Measurements from ENCODE around the gene MAGOH.
"Not testable (repeated sequence)": the region's sequence is repeated elsewhere in the genome, so short reads cannot be mapped to it uniquely, and the experiment has no call there.

MAGOH gene

DNA sequence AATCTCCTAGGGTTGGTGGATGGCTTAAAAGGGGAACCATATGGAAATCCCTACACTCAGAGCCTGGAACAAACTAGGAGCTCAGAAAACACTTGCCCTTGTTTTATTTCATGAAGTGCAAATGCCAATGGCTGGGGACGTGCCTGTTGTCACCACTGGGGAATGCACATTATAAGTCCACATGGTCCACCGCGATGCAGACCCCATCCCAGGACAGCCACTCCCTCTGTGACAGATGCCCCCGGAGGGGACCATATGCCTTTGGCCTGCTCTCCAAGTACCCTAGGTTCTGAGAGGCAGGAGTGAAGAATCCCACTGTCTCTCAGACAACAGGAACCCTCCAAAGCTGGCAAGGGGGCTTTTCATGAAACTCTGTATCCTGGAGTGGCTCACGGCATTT, 47.2 kb upstream of the MAGOH start:
- ATAC-seq (ENCODE audit: insufficient read depth, low read depth) (no peak), DNase-seq (no peak)
- TF ChIP-seq CTCF (IDR thresholded peaks at IDR 0.05; ENCODE audit: borderline replicate concordance, extremely low read depth, low read length, poor library complexity, severe bottlenecking) (no peak), EZH2 (IDR thresholded peaks at IDR 0.05; ENCODE audit: borderline replicate concordance, low read depth, low read length, severe bottlenecking) (no peak)
- H3K4me3 ChIP-seq (ENCODE audit: low read depth in 1 of 2, low read length in 2 of 2) = no peak overlapping the region
- H3K9ac ChIP-seq (ENCODE audit: low read depth, low read length) = no peak overlapping the region
- peaks cover 10% of the 10 kb centered on the region for H3K79me2 ChIP-seq (ENCODE audit: insufficient read depth, low read length)
- no peaks in the 10 kb centered on the region for H3K4me1 ChIP-seq (ENCODE audit: insufficient read depth, low read length)
- peaks cover 47% of the 10 kb centered on the region for H4K20me1 ChIP-seq (ENCODE audit: insufficient read depth, low read length)
- no peaks in the 10 kb centered on the region for H3K9me3 ChIP-seq (ENCODE audit: insufficient read depth, low read length, severe bottlenecking)
- no peak overlapping the region for H2AFZ ChIP-seq (ENCODE audit: low read depth, low read length)
- no peaks in the 10 kb centered on the region for H3K27me3 ChIP-seq (ENCODE audit: insufficient read depth, low read length, poor library complexity)
- H3K27ac ChIP-seq (ENCODE audit: low read length) = no peak overlapping the region
- H3K4me2 ChIP-seq (ENCODE audit: insufficient read depth, low read length) = no peak overlapping the region
- H3K36me3 ChIP-seq (ENCODE audit: insufficient read depth, low read length) = peaks cover 91% of the 10 kb centered on the region

DNA sequence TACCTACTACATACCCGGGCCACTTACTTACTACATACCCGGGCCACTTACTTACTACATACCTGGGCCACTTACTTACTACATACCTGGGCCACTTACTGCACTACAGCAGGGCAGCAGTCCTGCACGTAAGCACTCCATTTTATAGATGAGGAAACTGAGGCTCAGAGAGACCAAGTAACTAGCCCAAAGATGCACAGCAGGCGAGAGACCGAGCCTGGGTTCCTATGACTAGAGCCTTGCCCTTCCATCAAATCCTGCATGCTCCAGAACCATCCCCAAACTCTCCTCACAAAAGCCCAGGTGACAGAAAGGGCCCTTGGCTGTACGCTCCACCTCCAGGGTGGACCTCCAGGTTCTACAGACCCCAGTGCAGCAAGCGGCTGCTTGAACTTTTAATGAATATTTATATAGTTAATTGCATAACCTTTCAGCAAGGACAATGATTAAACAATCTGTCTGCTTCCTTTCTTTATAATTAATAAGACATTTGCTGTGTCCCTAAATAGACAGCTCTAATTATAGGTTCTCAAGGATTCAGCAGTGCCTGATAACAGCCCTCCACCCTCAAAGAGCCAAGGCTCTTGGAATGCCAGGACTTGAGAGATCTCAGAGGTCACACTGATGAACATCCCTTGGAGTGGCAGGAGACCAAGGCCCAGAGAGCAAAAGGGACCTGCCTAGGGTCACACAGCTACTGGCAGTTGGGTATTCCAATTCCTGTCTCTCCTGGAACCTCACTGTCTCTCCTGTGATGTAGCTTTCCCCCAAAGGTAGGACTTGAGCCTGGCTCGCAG, 46.1 kb upstream of the MAGOH start:
- H3K79me2 ChIP-seq (ENCODE audit: insufficient read depth, low read length) = peaks cover 8% of the 10 kb centered on the region; the same call in 1 of the 2 replicates
- ATAC-seq (ENCODE audit: insufficient read depth, low read depth) = no peak
- H2AFZ ChIP-seq (ENCODE audit: low read depth, low read length) = no peak overlapping the region
- H3K9me3 ChIP-seq (ENCODE audit: insufficient read depth, low read length, severe bottlenecking) = no peaks in the 10 kb centered on the region
- H3K36me3 ChIP-seq (ENCODE audit: insufficient read depth, low read length) = peaks cover 91% of the 10 kb centered on the region
- no peak overlapping the region for H3K4me2 ChIP-seq (ENCODE audit: insufficient read depth, low read length)
- no peak overlapping the region for H3K27ac ChIP-seq (ENCODE audit: low read length)
- H4K20me1 ChIP-seq (ENCODE audit: insufficient read depth, low read length) = peaks cover 46% of the 10 kb centered on the region
- no peak for DNase-seq
- no peak overlapping the region for H3K4me3 ChIP-seq (ENCODE audit: low read depth in 1 of 2, low read length in 2 of 2)
- no peak for TF ChIP-seq EZH2 (IDR thresholded peaks at IDR 0.05; ENCODE audit: borderline replicate concordance, low read depth, low read length, severe bottlenecking)
- no peak for TF ChIP-seq CTCF (IDR thresholded peaks at IDR 0.05; ENCODE audit: borderline replicate concordance, extremely low read depth, low read length, poor library complexity, severe bottlenecking)
- no peaks in the 10 kb centered on the region for H3K27me3 ChIP-seq (ENCODE audit: insufficient read depth, low read length, poor library complexity)
- H3K4me1 ChIP-seq (ENCODE audit: insufficient read depth, low read length) = no peaks in the 10 kb centered on the region
- no peak overlapping the region for H3K9ac ChIP-seq (ENCODE audit: low read depth, low read length)

- not testable (repeated sequence) for H3K27ac ChIP-seq (ENCODE audit: low read length); H3K9ac ChIP-seq (ENCODE audit: low read depth, low read length); H3K4me1 ChIP-seq (ENCODE audit: insufficient read depth, low read length); H3K9me3 ChIP-seq (ENCODE audit: insufficient read depth, low read length, severe bottlenecking); H3K79me2 ChIP-seq (ENCODE audit: insufficient read depth, low read length); H3K4me2 ChIP-seq (ENCODE audit: insufficient read depth, low read length); H3K4me3 ChIP-seq (ENCODE audit: low read depth in 1 of 2, low read length in 2 of 2); H2AFZ ChIP-seq (ENCODE audit: low read depth, low read length); H3K27me3 ChIP-seq (ENCODE audit: insufficient read depth, low read length, poor library complexity); ATAC-seq (ENCODE audit: insufficient read depth, low read depth); DNase-seq
- H4K20me1 ChIP-seq (ENCODE audit: insufficient read depth, low read length) = peaks cover 41% of the 10 kb centered on the region
- H3K36me3 ChIP-seq (ENCODE audit: insufficient read depth, low read length) = peaks cover 88% of the 10 kb centered on the region
Observed at GRCh38 chr1:53283156-53283555, 44.8 kb upstream of the MAGOH start.

GRCh38 chr1:53281133-53281532, 42.8 kb upstream of the MAGOH start:
- H3K79me2 ChIP-seq (ENCODE audit: insufficient read depth, low read length) = peaks cover 6% of the 10 kb centered on the region; the same call in 1 of the 2 replicates
- TF ChIP-seq CTCF (IDR thresholded peaks at IDR 0.05; ENCODE audit: borderline replicate concordance, extremely low read depth, low read length, poor library complexity, severe bottlenecking) = no peak
- no peak for TF ChIP-seq EZH2 (IDR thresholded peaks at IDR 0.05; ENCODE audit: borderline replicate concordance, low read depth, low read length, severe bottlenecking)
- peaks cover 86% of the 10 kb centered on the region for H3K36me3 ChIP-seq (ENCODE audit: insufficient read depth, low read length)
- H4K20me1 ChIP-seq (ENCODE audit: insufficient read depth, low read length) = peaks cover 41% of the 10 kb centered on the region
- ATAC-seq (ENCODE audit: insufficient read depth, low read depth) = no peak
- no peak overlapping the region for H3K4me2 ChIP-seq (ENCODE audit: insufficient read depth, low read length)
- no peak overlapping the region for H3K27ac ChIP-seq (ENCODE audit: low read length)
- H3K9me3 ChIP-seq (ENCODE audit: insufficient read depth, low read length, severe bottlenecking) = no peaks in the 10 kb centered on the region
- H3K4me1 ChIP-seq (ENCODE audit: insufficient read depth, low read length) = no peaks in the 10 kb centered on the region
- no peak overlapping the region for H3K4me3 ChIP-seq (ENCODE audit: low read depth in 1 of 2, low read length in 2 of 2)
- DNase-seq = no peak
- H2AFZ ChIP-seq (ENCODE audit: low read depth, low read length) = no peak overlapping the region
- H3K9ac ChIP-seq (ENCODE audit: low read depth, low read length) = no peak overlapping the region
- no peaks in the 10 kb centered on the region for H3K27me3 ChIP-seq (ENCODE audit: insufficient read depth, low read length, poor library complexity)

All from DND-41 (cell line).